ENCODE measurements around the gene CLK2.

- TF ChIP-seq, protein P1, sequence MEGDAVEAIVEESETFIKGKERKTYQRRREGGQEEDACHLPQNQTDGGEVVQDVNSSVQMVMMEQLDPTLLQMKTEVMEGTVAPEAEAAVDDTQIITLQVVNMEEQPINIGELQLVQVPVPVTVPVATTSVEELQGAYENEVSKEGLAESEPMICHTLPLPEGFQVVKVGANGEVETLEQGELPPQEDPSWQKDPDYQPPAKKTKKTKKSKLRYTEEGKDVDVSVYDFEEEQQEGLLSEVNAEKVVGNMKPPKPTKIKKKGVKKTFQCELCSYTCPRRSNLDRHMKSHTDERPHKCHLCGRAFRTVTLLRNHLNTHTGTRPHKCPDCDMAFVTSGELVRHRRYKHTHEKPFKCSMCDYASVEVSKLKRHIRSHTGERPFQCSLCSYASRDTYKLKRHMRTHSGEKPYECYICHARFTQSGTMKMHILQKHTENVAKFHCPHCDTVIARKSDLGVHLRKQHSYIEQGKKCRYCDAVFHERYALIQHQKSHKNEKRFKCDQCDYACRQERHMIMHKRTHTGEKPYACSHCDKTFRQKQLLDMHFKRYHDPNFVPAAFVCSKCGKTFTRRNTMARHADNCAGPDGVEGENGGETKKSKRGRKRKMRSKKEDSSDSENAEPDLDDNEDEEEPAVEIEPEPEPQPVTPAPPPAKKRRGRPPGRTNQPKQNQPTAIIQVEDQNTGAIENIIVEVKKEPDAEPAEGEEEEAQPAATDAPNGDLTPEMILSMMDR (IDR thresholded peaks at IDR 0.05 in 2 of 3, conservative IDR thresholded peaks at IDR 0.05 in 1 of 3; ENCODE audit: borderline replicate concordance in 1 of 3, insufficient read depth in 1 of 3, low read depth in 2 of 3, low read length in 2 of 3), result no peak
- TF ChIP-seq REST (IDR thresholded peaks at IDR 0.05; ENCODE audit: low read depth), result no peak
- no peak for TF ChIP-seq ZNF274 (IDR thresholded peaks at IDR 0.05; ENCODE audit: low read depth, low read length)
Observed at GRCh38 chr1:155260276-155260675, 13.0 kb downstream of the CLK2 start.
